AG10803 (cell line): ENCODE measurements around the gene FNDC3A.

Source experiments
- DNase-seq: peaks from one replicate; pipeline ENCODE4 v3.0.0; 2010; ENCODE audit warnings: low read depth
- H3K4me3 ChIP-seq: 2 replicates; pipeline ENCODE4 v1.5.1; 2011; ENCODE audit warnings: mild to moderate bottlenecking, low read length, control low read depth
- CTCF ChIP-seq: conservative IDR thresholded peaks from 2 replicates; pipeline ENCODE4 v1.5.1; 2011; ENCODE audit warnings: mild to moderate bottlenecking, low read length, control low read depth, inconsistent platforms

FNDC3A gene

GRCh38 chr13:48976576-48977285 lies 1.0 kb downstream of the FNDC3A start:
- H3K4me3 ChIP-seq: peak overlapping the region; percentile 91
- no peak for TF ChIP-seq CTCF
- peak; percentile 0 for DNase-seq

- peak overlapping the region; percentile 91 for H3K4me3 ChIP-seq
- peak; percentile 1 for DNase-seq
- no peak for TF ChIP-seq CTCF
Measured at GRCh38 chr13:48977286-48977625, 1.5 kb downstream of the FNDC3A start.

GRCh38 chr13:48977973-48978372 lies 2.3 kb downstream of the FNDC3A start:
- peak; percentile 36 for DNase-seq
- no peak for TF ChIP-seq CTCF
- peak overlapping the region; percentile 91 for H3K4me3 ChIP-seq

GRCh38 chr13:48978942-48979601 lies 3.4 kb downstream of the FNDC3A start:
- DNase-seq: peak; percentile 1
- no peak overlapping the region for H3K4me3 ChIP-seq
- no peak for TF ChIP-seq CTCF

GRCh38 chr13:48979892-48980291 lies 4.2 kb downstream of the FNDC3A start:
- TF ChIP-seq CTCF: no peak
- DNase-seq: no peak
- H3K4me3 ChIP-seq: no peak overlapping the region

GRCh38 chr13:48983331-48983730 lies 7.6 kb downstream of the FNDC3A start:
- no peak for DNase-seq
- no peak overlapping the region for H3K4me3 ChIP-seq
- no peak for TF ChIP-seq CTCF

- DNase-seq: peak; percentile 4
- H3K4me3 ChIP-seq: no peak overlapping the region
- no peak for TF ChIP-seq CTCF
Measured at GRCh38 chr13:48985756-48986155, 10.0 kb downstream of the FNDC3A start.
